ENCODE results near the gene SF3B2.
"Not testable (repeated sequence)": the region's sequence is repeated elsewhere in the genome, so short reads cannot be mapped to it uniquely, and the experiment has no call there.

The SF3B2 gene

GRCh38 chr11:66104057-66104638, 52.0 kb downstream of the SF3B2 start:
- no peak overlapping the region for H3K4me3 ChIP-seq (ENCODE audit: low read depth, low read length)

- H3K4me3 ChIP-seq (ENCODE audit: low read depth, low read length), result no peak overlapping the region
Observed at GRCh38 chr11:66106786-66107599, 54.8 kb downstream of the SF3B2 start.

- no peak overlapping the region for H3K4me3 ChIP-seq (ENCODE audit: low read depth, low read length)
Observed at GRCh38 chr11:66107600-66108510, 55.7 kb downstream of the SF3B2 start.

GRCh38 chr11:66109294-66109693, 57.1 kb downstream of the SF3B2 start:
- H3K4me3 ChIP-seq (ENCODE audit: low read depth, low read length), result no peak overlapping the region

- no peak overlapping the region for H3K4me3 ChIP-seq (ENCODE audit: low read depth, low read length)
Observed at GRCh38 chr11:66111158-66111557, 59.0 kb downstream of the SF3B2 start.

GRCh38 chr11:66112041-66112491, 59.9 kb downstream of the SF3B2 start:
- H3K4me3 ChIP-seq (ENCODE audit: low read depth, low read length), result no peak overlapping the region

- no peak overlapping the region for H3K4me3 ChIP-seq (ENCODE audit: low read depth, low read length)
Observed at GRCh38 chr11:66112601-66113499, 60.7 kb downstream of the SF3B2 start.

- H3K4me3 ChIP-seq (ENCODE audit: low read depth, low read length), result not testable (repeated sequence)
Observed at GRCh38 chr11:66114957-66115356, 62.8 kb downstream of the SF3B2 start.

GRCh38 chr11:66115638-66116301, 63.6 kb downstream of the SF3B2 start:
- H3K4me3 ChIP-seq (ENCODE audit: low read depth, low read length), result no peak overlapping the region

- H3K4me3 ChIP-seq (ENCODE audit: low read depth, low read length), result no peak overlapping the region
Observed at GRCh38 chr11:66116576-66117361, 64.6 kb downstream of the SF3B2 start.

- no peak overlapping the region for H3K4me3 ChIP-seq (ENCODE audit: low read depth, low read length)
Observed at GRCh38 chr11:66118847-66119246, 66.7 kb downstream of the SF3B2 start.

Data from iPS-11a (cell line).